K562 (cell line): ENCODE results near the gene PES1. TPM values are rescaled to one million over a fixed set of nuclear protein-coding genes. Genes with fewer than 3 reads are reported as not detected.

Experiments
- KDM1A ChIP-seq, 2 experiments: fragments of 450-650 bp; IDR thresholded peaks; 2 replicates each; pipeline ENCODE4 v1.6.1; 2016; ENCODE audit warnings: mild to moderate bottlenecking in 2 of 2
- MCM3 ChIP-seq: fragments of 450-650 bp; IDR thresholded peaks from 2 replicates; pipeline ENCODE4 v1.6.1; 2016
- MNT ChIP-seq, 2 experiments: fragments of 450-650 bp; conservative IDR thresholded peaks; 2 replicates each; pipeline ENCODE4 v1.6.1; 2017; ENCODE audit warnings: mild to moderate bottlenecking in 2 of 2, moderate library complexity in 2 of 2
- POLR2A ChIP-seq: fragments of 450-650 bp; conservative IDR thresholded peaks from 2 replicates; pipeline ENCODE4 v1.6.1; 2016
- RBM25 ChIP-seq: fragments of 200-400 bp; formaldehyde crosslinking; IDR thresholded peaks from 2 replicates; pipeline ENCODE4 v1.6.1; 2018; ENCODE audit warnings: low read length, low read depth, moderate library complexity; ENCODE audit not compliant: severe bottlenecking
- REST ChIP-seq, 2 experiments: fragments of 450-650 bp; formaldehyde crosslinking in 1 of 2; IDR thresholded peaks; 2 replicates each; pipeline versions ENCODE4 v1.4.0 to v1.6.1; 2014 to 2020; ENCODE audit warnings: mild to moderate bottlenecking in 2 of 2, borderline replicate concordance in 1 of 2, low read depth in 1 of 2
- YY1 ChIP-seq, 3 experiments: IDR thresholded peaks; 2 replicates each; pipeline ENCODE4 v1.6.1; 2011; ENCODE audit warnings: low read length in 2 of 3, mild to moderate bottlenecking in 2 of 3, moderate library complexity in 2 of 3, borderline replicate concordance in 1 of 3, control low read depth in 1 of 3, low read depth in 1 of 3; ENCODE audit not compliant: insufficient read depth in 3 of 3, insufficient replicate concordance in 2 of 3, control insufficient read depth in 1 of 3, insufficient read length in 1 of 3; ENCODE audit errors: extremely low read depth in 1 of 3
- ZBED1 ChIP-seq: IDR thresholded peaks from 2 replicates; pipeline ENCODE4 v1.6.1; 2014
- ZFP36 ChIP-seq: fragments of 150-350 bp; IDR thresholded peaks from 2 replicates; pipeline ENCODE4 v1.6.1; 2018; ENCODE audit warnings: low read length, low read depth; ENCODE audit not compliant: partially characterized antibody
- ZNF143 ChIP-seq: sonication (generic); formaldehyde crosslinking; IDR thresholded peaks from 2 replicates; pipeline ENCODE4 v1.9.0; 2022; ENCODE audit warnings: mild to moderate bottlenecking, missing genetic modification reagents
- ZNF764 ChIP-seq: fragments of 250-450 bp; sonication (Bioruptor Pico); IDR thresholded peaks from 2 replicates; pipeline ENCODE4 v1.4.0; 2020; ENCODE audit warnings: low read depth, mild to moderate bottlenecking, moderate library complexity
- polyA plus RNA-seq, 8 experiments: library from polyadenylated mRNA; depleted of rRNA in 4 of 8; stranded (reverse) in 5 of 8; unstranded in 3 of 8; fragments of >200 nt; fragmentation: Nextera tagmentation in 2 of 8; fragmentation: Illumina TruSeq in 1 of 8; extraction: Ambion mirVana in 2 of 8; extraction: Trizol in 1 of 8; gene quantifications; 2 replicates each; pipeline versions ENCODE4 v1.2.1 to v1.2.3, GENCODE V29; 2011 to 2014; ENCODE audit warnings: inconsistent platforms in 1 of 8, missing spikeins in 1 of 8
- total RNA-seq, 7 experiments: library from RNA; depleted of rRNA in 6 of 7; stranded (reverse); fragments of >200 nt in 6 of 7; fragmentation: Illumina TruSeq in 2 of 7; extraction: Trizol in 2 of 7; gene quantifications; 2 replicates each; pipeline versions ENCODE4 v1.2.1 to v1.2.3, GENCODE V29; 2011 to 2021; ENCODE audit warnings: low replicate concordance in 1 of 7
- TF ChIP-seq, protein P1 (sequence below): fragments of 250-450 bp; sonication (Bioruptor Pico); IDR thresholded peaks from 2 replicates; pipeline ENCODE4 v1.5.0; 2021; ENCODE audit warnings: mild to moderate bottlenecking, moderate library complexity

Gene PES1
- total and polyA plus RNA-seq, 9 of the 15 experiments (the other 6 are each of a cell fraction or from before 2014, with no cell fraction given), result 6.5 to 158 (median 94.3) TPM

DNA sequence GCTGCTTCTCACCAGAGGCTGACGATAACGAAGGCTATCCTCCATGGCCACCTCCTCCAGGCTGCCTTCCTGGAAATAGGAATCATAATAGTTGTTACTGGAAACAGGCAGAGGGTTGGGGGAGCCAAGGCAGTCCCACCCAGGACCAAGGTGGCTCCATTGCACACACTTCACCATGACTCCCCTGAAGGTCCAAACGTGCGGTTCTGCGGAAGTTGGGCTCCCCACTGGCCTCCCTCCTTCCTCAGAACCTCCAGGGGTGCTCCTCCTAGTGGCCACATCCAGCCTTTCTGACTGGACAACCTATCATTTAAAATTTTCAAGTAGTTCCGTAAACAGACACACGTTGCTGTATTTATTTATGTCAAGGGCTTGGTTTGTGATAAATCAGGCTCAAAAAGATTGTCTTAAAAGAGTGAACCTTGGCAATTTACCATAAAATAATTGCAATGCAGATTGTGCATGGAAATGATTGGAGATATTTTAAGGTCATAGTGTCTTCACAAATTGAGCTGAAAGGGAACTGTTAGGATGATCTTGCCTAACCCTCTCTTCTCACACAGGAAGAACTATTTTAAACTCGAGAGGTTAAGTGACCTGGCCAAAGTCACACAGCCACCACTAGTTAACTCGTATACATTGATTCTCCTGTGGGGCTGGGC, 13.9 kb upstream of the PES1 start (continued):
- no peak for TF ChIP-seq YY1 (IDR thresholded peaks at IDR 0.05; ENCODE audit: borderline replicate concordance in 1 of 3, control insufficient read depth in 1 of 3, extremely low read depth in 1 of 3, insufficient read depth in 3 of 3, insufficient read length in 1 of 3, insufficient replicate concordance in 2 of 3, low read depth in 1 of 3, low read length in 2 of 3)
- TF ChIP-seq RBM25, result peak; percentile 45
- TF ChIP-seq ZNF764 (CRISPR knock-in tag), result peak; percentile 50; the same call in 1 of the 2 replicates
- TF ChIP-seq MNT (conservative IDR thresholded peaks at IDR 0.05), result peak; percentile 92
- TF ChIP-seq, protein P1, sequence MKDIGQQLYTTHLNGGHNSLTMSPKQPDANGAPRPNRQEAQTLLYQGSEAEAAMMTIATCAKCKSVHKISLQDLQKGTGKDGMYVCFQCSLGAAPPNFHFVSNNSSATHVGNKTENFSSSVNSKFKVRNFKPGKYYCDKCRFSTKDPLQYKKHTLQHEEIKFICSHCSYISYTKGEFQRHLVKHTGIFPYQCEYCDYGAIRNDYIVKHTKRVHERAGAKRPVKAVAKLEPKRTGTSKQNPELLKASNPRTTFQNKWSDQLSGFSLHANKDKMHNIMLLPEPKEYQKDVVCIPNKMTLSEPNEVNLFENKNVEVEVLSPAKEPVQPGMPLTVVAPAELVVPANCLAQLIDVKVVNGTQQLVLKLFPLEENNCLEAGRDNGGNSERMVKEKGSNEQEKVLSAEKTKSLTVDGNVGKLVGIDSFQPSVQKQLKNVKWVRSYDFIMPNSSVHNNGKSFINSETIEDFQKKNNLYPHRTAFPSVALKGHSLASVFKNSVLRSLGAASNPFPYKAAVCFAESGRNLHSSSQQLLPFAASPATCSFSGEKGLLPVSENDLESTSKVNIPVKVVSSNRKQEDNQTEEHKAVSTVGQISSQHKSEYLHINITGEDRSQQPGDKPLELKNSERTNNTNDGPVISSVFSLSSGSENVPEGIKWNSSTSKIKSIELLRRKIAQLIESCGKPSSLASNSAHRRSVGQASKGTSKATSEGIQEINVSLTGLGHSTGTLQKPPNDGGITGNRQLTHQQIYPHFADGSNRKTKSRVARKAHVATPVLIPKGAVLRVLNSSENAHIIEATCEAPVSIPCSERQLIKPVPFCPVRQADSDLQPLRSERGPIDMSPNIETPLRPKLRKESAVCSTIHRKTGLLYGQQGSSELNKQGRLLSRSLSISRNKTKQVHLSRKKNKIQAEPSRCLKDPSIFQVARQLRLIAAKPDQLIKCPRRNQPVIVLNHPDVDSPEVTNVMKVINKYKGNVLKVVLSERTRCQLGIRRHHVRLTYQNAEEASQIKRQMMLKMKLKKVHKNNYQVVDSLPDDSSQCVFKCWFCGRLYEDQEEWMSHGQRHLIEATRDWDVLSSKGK (CRISPR knock-in tag), result no peak
- TF ChIP-seq POLR2A, result peak; percentile 41; the same call in 1 of the 2 replicates
- no peak for TF ChIP-seq ZNF143
- no peak for TF ChIP-seq ZBED1
- TF ChIP-seq KDM1A (IDR thresholded peaks at IDR 0.05), result peak; percentile 29 to 71; a peak in 2 of 4 replicates
- no peak for TF ChIP-seq MCM3
- peak; percentile 97 for TF ChIP-seq ZFP36
- peak; percentile 20; the same call in 1 of the 2 replicates for TF ChIP-seq REST (IDR thresholded peaks at IDR 0.05; ENCODE audit: borderline replicate concordance)
- TF ChIP-seq REST (CRISPR knock-in tag; IDR thresholded peaks at IDR 0.05; ENCODE audit: low read depth), result no peak
